Measurements from ENCODE around the gene PTPRN2. TPM values are rescaled to one million over a fixed set of nuclear protein-coding genes. Genes with fewer than 3 reads are reported as not detected.
A peak's percentile ranks its signal among the peaks of the same experiment; 100 is the strongest.

Gene PTPRN2
- total RNA-seq, 1 donor from 2014 or later = 15.4 TPM

- H3K9me3 Mint-ChIP-seq = no peaks in the 10 kb centered on the region
- H3K4me3 Mint-ChIP-seq = no peak overlapping the region
- no peaks in the 10 kb centered on the region for H3K36me3 Mint-ChIP-seq
- H3K27me3 Mint-ChIP-seq = peaks cover 17% of the 10 kb centered on the region
- no peak overlapping the region for H3K27ac Mint-ChIP-seq
- DNase-seq (ENCODE audit: extremely low spot score, unreplicated experiment) = no peak
- TF ChIP-seq, protein P1, sequence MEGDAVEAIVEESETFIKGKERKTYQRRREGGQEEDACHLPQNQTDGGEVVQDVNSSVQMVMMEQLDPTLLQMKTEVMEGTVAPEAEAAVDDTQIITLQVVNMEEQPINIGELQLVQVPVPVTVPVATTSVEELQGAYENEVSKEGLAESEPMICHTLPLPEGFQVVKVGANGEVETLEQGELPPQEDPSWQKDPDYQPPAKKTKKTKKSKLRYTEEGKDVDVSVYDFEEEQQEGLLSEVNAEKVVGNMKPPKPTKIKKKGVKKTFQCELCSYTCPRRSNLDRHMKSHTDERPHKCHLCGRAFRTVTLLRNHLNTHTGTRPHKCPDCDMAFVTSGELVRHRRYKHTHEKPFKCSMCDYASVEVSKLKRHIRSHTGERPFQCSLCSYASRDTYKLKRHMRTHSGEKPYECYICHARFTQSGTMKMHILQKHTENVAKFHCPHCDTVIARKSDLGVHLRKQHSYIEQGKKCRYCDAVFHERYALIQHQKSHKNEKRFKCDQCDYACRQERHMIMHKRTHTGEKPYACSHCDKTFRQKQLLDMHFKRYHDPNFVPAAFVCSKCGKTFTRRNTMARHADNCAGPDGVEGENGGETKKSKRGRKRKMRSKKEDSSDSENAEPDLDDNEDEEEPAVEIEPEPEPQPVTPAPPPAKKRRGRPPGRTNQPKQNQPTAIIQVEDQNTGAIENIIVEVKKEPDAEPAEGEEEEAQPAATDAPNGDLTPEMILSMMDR (conservative IDR thresholded peaks at IDR 0.05) = no peak
- H3K4me1 Mint-ChIP-seq (ENCODE audit: unreplicated experiment) = peaks cover 12% of the 10 kb centered on the region
Measured at GRCh38 chr7:157839672-157840167, 747.9 kb downstream of the PTPRN2 start.

- TF ChIP-seq, protein P1 (conservative IDR thresholded peaks at IDR 0.05) = no peak
- peaks cover 17% of the 10 kb centered on the region for H3K27me3 Mint-ChIP-seq
- H3K9me3 Mint-ChIP-seq = no peaks in the 10 kb centered on the region
- no peak overlapping the region for H3K4me3 Mint-ChIP-seq
- no peaks in the 10 kb centered on the region for H3K36me3 Mint-ChIP-seq
- no peak overlapping the region for H3K27ac Mint-ChIP-seq
- no peak for DNase-seq (ENCODE audit: extremely low spot score, unreplicated experiment)
- H3K4me1 Mint-ChIP-seq (ENCODE audit: unreplicated experiment) = peaks cover 12% of the 10 kb centered on the region
Measured at GRCh38 chr7:157839226-157839625, 748.4 kb downstream of the PTPRN2 start.

DNA sequence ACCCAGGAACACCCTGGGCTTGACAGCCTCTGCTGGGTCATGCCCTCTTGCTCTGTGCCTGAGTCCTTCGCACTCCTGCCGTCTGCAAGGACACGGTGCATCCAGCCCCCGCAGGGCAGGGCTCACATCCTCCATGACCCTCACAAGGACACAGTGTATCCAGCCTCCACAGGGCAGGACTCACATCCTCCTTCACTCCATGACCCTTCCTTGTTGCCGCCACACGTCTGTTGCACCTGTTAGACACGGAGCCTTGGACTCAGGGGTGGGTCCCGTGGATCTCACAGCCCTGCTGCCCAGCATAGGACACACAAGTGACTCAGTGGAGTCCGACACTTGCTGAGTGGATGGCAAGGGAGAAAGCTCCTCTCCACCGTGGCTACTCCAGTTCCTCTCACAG lies 750.1 kb downstream of the PTPRN2 start:
- H3K9me3 Mint-ChIP-seq = no peaks in the 10 kb centered on the region
- H3K36me3 Mint-ChIP-seq = no peaks in the 10 kb centered on the region
- peaks cover 12% of the 10 kb centered on the region for H3K4me1 Mint-ChIP-seq (ENCODE audit: unreplicated experiment)
- H3K27ac Mint-ChIP-seq = peak overlapping the region; percentile 37
- H3K27me3 Mint-ChIP-seq = peaks cover 17% of the 10 kb centered on the region
- H3K4me3 Mint-ChIP-seq = no peak overlapping the region
- DNase-seq (ENCODE audit: extremely low spot score, unreplicated experiment) = no peak
- TF ChIP-seq, protein P1 (conservative IDR thresholded peaks at IDR 0.05) = no peak

GRCh38 chr7:157837047-157837446 lies 750.6 kb downstream of the PTPRN2 start:
- Mint-ChIP-seq H3K9me3 (no peaks in the 10 kb centered on the region), H3K27me3 (peaks cover 17% of the 10 kb centered on the region), H3K27ac (no peak overlapping the region), H3K4me3 (no peak overlapping the region), H3K36me3 (no peaks in the 10 kb centered on the region), H3K4me1 (ENCODE audit: unreplicated experiment) (peaks cover 12% of the 10 kb centered on the region)
- DNase-seq (ENCODE audit: extremely low spot score, unreplicated experiment) = no peak
- TF ChIP-seq, protein P1 (conservative IDR thresholded peaks at IDR 0.05) = no peak

- Mint-ChIP-seq H3K4me3 (no peak overlapping the region), H3K27ac (no peak overlapping the region), H3K9me3 (no peaks in the 10 kb centered on the region), H3K36me3 (no peaks in the 10 kb centered on the region), H3K27me3 (peaks cover 22% of the 10 kb centered on the region), H3K4me1 (ENCODE audit: unreplicated experiment) (peaks cover 8% of the 10 kb centered on the region)
- TF ChIP-seq, protein P1 (conservative IDR thresholded peaks at IDR 0.05) = no peak
- no peak for DNase-seq (ENCODE audit: extremely low spot score, unreplicated experiment)
Measured at GRCh38 chr7:157834501-157835163, 753.0 kb downstream of the PTPRN2 start.

Data from type B pancreatic cell (in vitro differentiated cells).